ENCODE results near the gene FERMT2. TPM values are rescaled to one million over a fixed set of nuclear protein-coding genes. Genes with fewer than 3 reads are reported as not detected.

The FERMT2 gene
- total and polyA plus RNA-seq, 3 donors from 2014 or later, result 36.8 to 45.7 (median 37.6) TPM

DNA sequence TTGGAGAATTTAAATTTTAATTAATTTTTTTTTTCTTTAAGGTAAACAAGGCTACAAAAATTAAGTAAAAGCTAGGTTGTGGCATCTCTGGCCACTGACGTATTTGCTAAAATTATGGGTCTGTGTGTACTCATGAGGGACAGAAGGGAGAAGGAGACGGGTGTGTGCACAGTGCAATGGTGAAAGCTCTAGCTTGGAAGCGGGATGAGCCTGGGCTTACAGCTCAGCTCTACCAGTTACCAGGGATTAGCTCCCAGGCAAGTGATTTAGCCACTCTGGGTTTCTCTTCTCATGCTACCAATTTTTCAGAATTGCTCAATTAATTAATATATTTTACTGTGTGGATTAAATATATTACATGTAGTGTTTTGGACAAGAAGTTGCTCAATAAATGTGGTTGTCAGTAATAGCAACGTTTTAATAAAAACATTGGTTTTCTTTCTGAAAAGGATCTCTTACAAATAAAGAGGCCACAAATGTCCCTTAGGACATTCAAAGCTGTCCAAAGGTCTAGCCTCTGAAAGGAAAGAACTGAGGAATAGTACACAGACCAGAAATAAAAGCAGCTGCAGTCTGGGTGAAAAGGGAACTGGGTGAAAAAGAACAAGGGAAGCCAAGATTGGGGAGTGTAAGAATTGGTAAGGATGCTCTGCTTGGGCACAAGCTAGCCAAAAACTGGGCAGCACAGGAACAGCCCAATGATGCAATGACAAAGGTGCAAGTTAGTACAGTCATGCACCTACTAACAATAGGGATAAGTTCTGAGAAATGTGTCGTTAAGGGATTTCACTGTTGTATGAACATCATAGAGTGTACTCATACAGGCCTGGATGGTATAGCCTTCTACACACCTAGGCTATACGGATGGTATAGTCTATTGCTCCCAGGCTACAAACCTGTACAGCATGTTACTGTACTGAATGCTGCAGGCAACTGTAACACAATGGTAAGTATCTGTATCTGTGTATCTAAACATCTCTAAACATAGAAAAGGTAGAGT, 61.7 kb downstream of the FERMT2 start:
- 86 to 92% methylated on average over 6 of the region's 6 CpGs for WGBS, 2 donors
- H3K27me3 ChIP-seq, result no peaks in the 10 kb centered on the region
- TF ChIP-seq, protein P1, sequence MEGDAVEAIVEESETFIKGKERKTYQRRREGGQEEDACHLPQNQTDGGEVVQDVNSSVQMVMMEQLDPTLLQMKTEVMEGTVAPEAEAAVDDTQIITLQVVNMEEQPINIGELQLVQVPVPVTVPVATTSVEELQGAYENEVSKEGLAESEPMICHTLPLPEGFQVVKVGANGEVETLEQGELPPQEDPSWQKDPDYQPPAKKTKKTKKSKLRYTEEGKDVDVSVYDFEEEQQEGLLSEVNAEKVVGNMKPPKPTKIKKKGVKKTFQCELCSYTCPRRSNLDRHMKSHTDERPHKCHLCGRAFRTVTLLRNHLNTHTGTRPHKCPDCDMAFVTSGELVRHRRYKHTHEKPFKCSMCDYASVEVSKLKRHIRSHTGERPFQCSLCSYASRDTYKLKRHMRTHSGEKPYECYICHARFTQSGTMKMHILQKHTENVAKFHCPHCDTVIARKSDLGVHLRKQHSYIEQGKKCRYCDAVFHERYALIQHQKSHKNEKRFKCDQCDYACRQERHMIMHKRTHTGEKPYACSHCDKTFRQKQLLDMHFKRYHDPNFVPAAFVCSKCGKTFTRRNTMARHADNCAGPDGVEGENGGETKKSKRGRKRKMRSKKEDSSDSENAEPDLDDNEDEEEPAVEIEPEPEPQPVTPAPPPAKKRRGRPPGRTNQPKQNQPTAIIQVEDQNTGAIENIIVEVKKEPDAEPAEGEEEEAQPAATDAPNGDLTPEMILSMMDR (IDR thresholded peaks at IDR 0.05), result no peak
- intact Hi-C loops (cut with DNase I; ENCODE audit: low total_unique reads), result no loop called here
- no peaks in the 10 kb centered on the region for H3K4me1 ChIP-seq
- H3K4me3 ChIP-seq, result no peak overlapping the region
- H3K27ac ChIP-seq, result no peak overlapping the region
- no peaks in the 10 kb centered on the region for H3K36me3 ChIP-seq (ENCODE audit: low read depth, missing control alignments)
- DNase-seq, result no peak
- no peaks in the 10 kb centered on the region for H3K9me3 ChIP-seq

DNA sequence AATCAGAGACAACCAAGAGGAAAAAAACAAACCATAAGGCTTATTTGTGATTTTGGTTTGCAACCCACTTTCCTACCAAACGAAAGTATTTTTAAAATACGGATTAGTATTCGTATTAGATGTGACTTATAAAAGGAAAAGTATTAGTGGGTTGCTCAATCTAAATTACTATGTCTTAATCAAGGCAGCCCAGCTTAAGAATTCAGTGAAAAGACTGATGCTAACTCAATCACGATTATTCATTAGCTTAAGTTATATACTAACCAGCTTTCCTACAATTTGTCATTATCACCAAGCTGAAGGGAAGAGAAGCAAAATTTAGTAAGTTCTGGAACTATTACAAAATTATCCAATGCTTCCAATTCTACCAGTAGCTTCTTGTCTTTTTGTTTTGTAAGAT, 62.7 kb downstream of the FERMT2 start:
- Histone ChIP-seq H3K36me3 (ENCODE audit: low read depth, missing control alignments) (no peaks in the 10 kb centered on the region), H3K27ac (no peak overlapping the region), H3K27me3 (no peaks in the 10 kb centered on the region), H3K4me1 (no peaks in the 10 kb centered on the region), H3K9me3 (no peaks in the 10 kb centered on the region), H3K4me3 (no peak overlapping the region)
- intact Hi-C loops (cut with DNase I; ENCODE audit: low total_unique reads), result no loop called here
- DNase-seq, result no peak
- WGBS, 2 donors, result 91 to 92% methylated on average over 4 of the region's 4 CpGs
- TF ChIP-seq POLR2A (IDR thresholded peaks at IDR 0.05), result no peak
- TF ChIP-seq, protein P1 (IDR thresholded peaks at IDR 0.05), result no peak

DNA sequence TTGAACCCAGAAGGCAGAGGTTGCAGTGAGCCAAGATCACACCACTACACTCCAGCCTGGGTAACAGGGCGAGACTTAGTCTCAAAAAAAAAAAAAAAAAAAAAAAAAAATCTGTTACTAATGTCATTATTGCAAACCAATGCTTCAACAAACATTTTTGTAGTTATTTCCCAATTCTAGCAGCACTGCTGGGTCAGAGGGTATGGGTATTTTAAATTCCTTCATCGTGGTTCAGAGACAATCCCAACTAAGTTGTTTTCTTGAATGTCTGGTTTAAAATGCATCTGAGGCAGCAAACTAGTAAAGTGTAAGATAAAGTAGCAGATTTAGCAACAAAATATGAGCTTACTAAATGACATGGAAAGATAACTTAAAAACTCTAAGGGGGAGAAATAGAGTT, 65.6 kb downstream of the FERMT2 start:
- no peaks in the 10 kb centered on the region for H3K36me3 ChIP-seq (ENCODE audit: low read depth, missing control alignments)
- 77 to 79% methylated on average over 2 of the region's 2 CpGs for whole genome bisulfite sequencing, 2 donors
- H3K9me3 ChIP-seq, result no peaks in the 10 kb centered on the region
- TF ChIP-seq, protein P1 (IDR thresholded peaks at IDR 0.05), result no peak
- no peak overlapping the region for H3K4me3 ChIP-seq
- H3K27ac ChIP-seq, result no peak overlapping the region
- H3K4me1 ChIP-seq, result no peaks in the 10 kb centered on the region
- intact Hi-C loops (cut with DNase I; ENCODE audit: low total_unique reads), result no loop called here
- no peaks in the 10 kb centered on the region for H3K27me3 ChIP-seq
- DNase-seq, result no peak

DNA sequence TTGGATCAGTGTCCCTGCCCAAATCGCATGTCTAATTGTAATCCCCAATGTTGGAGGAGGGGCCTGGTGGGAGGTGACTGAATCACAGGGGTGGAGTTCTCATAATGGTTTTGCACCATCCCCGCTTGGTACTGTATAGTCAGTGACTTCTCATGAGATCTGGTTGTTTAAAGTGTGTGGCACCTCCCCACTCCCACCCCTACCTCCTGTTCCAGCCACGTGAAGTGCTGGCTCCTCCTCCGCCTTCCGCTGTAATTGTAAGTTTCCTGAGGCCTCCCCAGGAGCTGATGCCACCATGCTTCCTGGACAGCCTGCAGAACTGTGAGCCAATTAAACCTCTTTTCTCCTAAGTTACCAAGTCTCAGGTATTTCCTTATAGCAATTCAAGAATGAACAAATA, 67.2 kb downstream of the FERMT2 start:
- H3K4me3 ChIP-seq, result no peak overlapping the region
- no peaks in the 10 kb centered on the region for H3K4me1 ChIP-seq
- H3K27ac ChIP-seq, result no peak overlapping the region
- no peaks in the 10 kb centered on the region for H3K36me3 ChIP-seq (ENCODE audit: low read depth, missing control alignments)
- H3K27me3 ChIP-seq, result no peaks in the 10 kb centered on the region
- H3K9me3 ChIP-seq, result no peaks in the 10 kb centered on the region
- intact Hi-C loops (cut with DNase I; ENCODE audit: low total_unique reads), result no loop called here
- no peak for TF ChIP-seq POLR2A (IDR thresholded peaks at IDR 0.05)
- TF ChIP-seq, protein P1 (IDR thresholded peaks at IDR 0.05), result no peak
- DNase-seq, result no peak
- 75 to 81% methylated on average over 5 of the region's 5 CpGs for WGBS, 2 donors

DNA sequence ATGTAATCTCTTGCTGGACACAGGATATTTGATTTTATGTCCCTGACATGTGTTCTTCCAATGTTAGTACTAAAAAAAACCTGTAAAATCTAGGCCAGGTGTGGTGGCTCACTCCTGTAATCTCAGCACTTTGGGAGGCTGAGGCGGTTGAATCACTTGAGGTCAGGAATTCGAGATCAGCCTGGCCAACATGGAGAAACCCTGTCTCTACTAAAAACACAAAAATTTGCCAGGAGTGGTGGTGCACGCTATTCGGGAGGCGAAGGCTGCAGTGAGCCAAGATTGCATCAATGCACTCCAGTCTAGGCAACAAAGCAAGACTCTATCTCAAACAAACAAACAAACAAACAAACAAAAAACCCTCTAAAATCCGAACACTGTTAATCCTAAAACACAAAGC, 68.0 kb downstream of the FERMT2 start:
- H3K36me3 ChIP-seq (ENCODE audit: low read depth, missing control alignments), result no peaks in the 10 kb centered on the region
- H3K27me3 ChIP-seq, result no peaks in the 10 kb centered on the region
- WGBS, 2 donors, result 80 to 82% methylated on average over 6 of the region's 6 CpGs
- H3K27ac ChIP-seq, result no peak overlapping the region
- H3K4me3 ChIP-seq, result no peak overlapping the region
- TF ChIP-seq, protein P1 (IDR thresholded peaks at IDR 0.05), result no peak
- no peak for TF ChIP-seq POLR2A (IDR thresholded peaks at IDR 0.05)
- no peak for DNase-seq
- H3K4me1 ChIP-seq, result no peaks in the 10 kb centered on the region
- H3K9me3 ChIP-seq, result no peaks in the 10 kb centered on the region
- intact Hi-C loops (cut with DNase I; ENCODE audit: low total_unique reads), result no loop called here

Measured in testis (tissue), 3 donors.